A673 (cell line): ENCODE results near the gene SDK1.

ENCODE experiments used
- EZH2 ChIP-seq: fragments of 200-600 bp; sonication (generic); IDR thresholded peaks from 2 replicates; pipeline ENCODE4 v1.6.1; 2017; ENCODE audit warnings: borderline replicate concordance, low read depth, mild to moderate bottlenecking, mixed read lengths, antibody characterized with exemption, low read length; ENCODE audit not compliant: poor library complexity, severe bottlenecking
- TF ChIP-seq, protein P1 (sequence below): fragments of 300-800, 200-600 bp; sonication (generic); conservative IDR thresholded peaks from 2 replicates; pipeline ENCODE4 v1.5.1; 2017; ENCODE audit warnings: low read depth, mild to moderate bottlenecking, antibody characterized with exemption, low read length, moderate library complexity, mixed read lengths

DNA sequence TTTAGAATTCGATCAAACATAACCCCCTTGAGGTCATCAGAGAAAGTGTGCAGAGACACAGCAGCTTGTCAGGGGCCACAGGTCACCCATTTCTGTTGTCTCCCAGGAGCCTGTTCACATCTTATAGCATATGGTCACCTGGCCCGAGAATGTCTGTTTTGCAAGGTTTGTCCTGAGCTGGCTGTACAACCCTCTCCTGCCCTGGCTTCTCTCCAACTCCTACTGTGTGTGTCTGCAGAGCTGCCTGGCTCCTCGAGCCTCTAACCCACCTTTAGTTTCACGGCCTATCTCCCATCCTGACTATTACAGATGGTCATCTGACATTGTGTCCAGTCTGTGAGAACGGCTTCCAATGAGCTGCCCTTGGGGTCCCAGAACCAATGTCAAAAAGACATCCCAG lies 683.4 kb downstream of the SDK1 start:
- TF ChIP-seq EZH2, result no peak
- TF ChIP-seq, protein P1, sequence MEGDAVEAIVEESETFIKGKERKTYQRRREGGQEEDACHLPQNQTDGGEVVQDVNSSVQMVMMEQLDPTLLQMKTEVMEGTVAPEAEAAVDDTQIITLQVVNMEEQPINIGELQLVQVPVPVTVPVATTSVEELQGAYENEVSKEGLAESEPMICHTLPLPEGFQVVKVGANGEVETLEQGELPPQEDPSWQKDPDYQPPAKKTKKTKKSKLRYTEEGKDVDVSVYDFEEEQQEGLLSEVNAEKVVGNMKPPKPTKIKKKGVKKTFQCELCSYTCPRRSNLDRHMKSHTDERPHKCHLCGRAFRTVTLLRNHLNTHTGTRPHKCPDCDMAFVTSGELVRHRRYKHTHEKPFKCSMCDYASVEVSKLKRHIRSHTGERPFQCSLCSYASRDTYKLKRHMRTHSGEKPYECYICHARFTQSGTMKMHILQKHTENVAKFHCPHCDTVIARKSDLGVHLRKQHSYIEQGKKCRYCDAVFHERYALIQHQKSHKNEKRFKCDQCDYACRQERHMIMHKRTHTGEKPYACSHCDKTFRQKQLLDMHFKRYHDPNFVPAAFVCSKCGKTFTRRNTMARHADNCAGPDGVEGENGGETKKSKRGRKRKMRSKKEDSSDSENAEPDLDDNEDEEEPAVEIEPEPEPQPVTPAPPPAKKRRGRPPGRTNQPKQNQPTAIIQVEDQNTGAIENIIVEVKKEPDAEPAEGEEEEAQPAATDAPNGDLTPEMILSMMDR, result no peak
